D721Med (cell line): ENCODE data around the gene ROMO1.

Experiments
- DNase-seq: peaks from one replicate; pipeline ENCODE4 v3.0.0; 2011; ENCODE audit warnings: low spot score; ENCODE audit not compliant: insufficient read length
- FAIRE-seq: peaks from 2 replicates; lab custom pipeline; 2011; peaks lifted over from hg19 to GRCh38; lab: Jason Lieb, UNC
- TF ChIP-seq, protein P1 (sequence below): IDR thresholded peaks from 2 replicates; pipeline ENCODE4 v1.5.1; 2012; ENCODE audit warnings: mild to moderate bottlenecking, control low read depth; ENCODE audit not compliant: insufficient read depth; ENCODE audit errors: missing control alignments

The ROMO1 gene

GRCh38 chr20:35699127-35699956 is at the start of gene ROMO1, which contains the start of gene NFS1:
ROMO1 (plus strand) TSS chr20:35699405; CDS start chr20:35699633, 228 bp downstream.
NFS1 (minus strand) TSS chr20:35699352; CDS start chr20:35699288, 64 bp downstream.
- FAIRE-seq (no peak), DNase-seq (peak; percentile 85)
- TF ChIP-seq, protein P1, sequence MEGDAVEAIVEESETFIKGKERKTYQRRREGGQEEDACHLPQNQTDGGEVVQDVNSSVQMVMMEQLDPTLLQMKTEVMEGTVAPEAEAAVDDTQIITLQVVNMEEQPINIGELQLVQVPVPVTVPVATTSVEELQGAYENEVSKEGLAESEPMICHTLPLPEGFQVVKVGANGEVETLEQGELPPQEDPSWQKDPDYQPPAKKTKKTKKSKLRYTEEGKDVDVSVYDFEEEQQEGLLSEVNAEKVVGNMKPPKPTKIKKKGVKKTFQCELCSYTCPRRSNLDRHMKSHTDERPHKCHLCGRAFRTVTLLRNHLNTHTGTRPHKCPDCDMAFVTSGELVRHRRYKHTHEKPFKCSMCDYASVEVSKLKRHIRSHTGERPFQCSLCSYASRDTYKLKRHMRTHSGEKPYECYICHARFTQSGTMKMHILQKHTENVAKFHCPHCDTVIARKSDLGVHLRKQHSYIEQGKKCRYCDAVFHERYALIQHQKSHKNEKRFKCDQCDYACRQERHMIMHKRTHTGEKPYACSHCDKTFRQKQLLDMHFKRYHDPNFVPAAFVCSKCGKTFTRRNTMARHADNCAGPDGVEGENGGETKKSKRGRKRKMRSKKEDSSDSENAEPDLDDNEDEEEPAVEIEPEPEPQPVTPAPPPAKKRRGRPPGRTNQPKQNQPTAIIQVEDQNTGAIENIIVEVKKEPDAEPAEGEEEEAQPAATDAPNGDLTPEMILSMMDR = peak; percentile 33

- no peak for FAIRE-seq
- TF ChIP-seq, protein P1 = no peak
- DNase-seq = no peak
Measured at GRCh38 chr20:35650632-35651031, 48.6 kb upstream of the ROMO1 start.

DNA sequence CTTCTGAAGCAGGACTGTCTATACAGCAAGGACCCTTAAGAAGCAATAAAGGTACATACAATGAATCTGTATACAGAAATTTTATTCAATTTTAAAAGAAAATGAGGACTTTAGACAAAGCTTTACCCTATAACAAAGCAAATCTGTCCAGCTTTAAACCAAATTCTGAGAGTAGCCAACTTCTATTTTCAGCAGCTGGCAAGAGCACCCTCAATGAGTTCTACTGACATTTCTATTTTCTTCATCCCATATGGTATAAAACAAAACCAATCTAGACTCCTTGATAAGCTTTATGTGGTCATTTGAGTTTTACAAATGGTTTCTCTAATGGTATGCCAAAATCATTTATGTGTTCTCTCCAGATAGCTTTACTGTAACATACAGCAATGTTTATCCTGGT is 47.2 kb upstream of the ROMO1 start:
- TF ChIP-seq, protein P1 = no peak
- FAIRE-seq = no peak
- DNase-seq = no peak

DNA sequence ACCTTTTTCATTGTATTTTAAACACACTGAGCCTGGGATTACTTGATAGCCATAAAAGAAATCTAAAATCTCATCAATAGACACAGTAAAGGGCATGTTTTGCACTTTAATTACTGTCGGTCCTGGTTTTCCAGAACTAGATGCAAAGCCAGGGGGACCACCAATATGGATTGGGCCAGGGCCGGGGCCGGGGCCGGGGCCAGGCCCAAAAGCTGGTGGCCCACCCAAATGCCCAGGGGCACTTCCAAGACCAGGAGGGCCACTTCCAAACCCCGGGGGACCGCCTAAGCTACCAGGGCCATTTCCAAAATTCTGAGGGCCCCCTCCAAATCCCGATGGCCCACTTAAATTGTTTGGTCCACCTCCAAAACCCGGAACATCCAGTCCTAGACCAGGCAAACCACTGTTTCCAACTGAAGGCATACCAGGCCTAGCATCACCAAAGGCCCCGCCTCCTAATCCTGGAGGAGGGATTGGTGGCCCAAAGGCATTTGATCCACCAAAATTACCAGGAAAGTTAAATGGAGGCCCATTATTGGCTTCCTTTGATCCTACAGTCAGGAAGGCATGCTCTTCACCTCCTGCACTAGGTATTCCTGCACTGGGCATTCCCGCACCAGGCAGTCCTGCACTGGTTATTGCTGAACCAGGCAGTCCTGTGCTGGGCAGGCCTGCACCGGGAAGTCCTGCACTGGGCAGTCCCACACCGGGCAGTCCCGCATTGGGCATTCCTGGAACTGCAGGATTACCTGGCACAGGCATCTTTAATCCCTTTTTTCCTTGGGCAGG is 46.4 kb upstream of the ROMO1 start:
- TF ChIP-seq, protein P1 = no peak
- FAIRE-seq = no peak

DNA sequence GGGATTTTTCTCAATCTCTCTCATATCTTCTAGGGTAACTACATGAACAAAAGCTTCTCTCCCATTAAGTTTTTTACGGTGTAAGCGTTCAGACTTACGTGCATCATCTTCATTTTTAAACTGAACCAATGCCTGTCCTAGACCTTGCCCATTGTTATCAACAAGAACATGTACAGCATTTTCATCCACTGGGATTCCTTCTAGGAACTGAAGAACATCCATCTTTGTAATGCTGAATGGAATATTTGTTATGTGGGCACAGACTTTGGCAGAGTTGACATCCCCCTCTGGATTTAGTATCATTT is 45.8 kb upstream of the ROMO1 start:
- DNase-seq = no peak
- no peak for FAIRE-seq
- TF ChIP-seq, protein P1 = no peak

More for the DNA sequence above, 46.4 kb upstream of the ROMO1 start:
- no peak for DNase-seq

DNA sequence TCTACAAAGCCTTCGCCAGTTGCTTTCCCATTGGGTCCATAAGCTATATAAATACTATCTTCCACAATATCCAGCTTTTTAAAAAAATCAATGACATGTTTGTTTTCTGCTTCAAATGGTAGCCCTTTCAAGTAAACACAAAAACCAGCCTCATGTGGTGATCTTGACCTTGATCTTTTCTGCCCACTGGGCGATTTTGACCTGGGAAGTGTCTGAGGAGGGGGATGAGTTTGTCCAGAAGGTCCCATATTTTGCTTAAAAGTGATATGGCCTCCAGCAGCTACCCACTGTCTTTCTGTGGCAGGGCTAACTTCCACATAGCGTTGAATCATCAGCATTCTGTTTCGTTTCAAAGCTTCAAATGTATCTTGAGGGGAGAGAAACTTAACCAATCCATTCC is 45.3 kb upstream of the ROMO1 start:
- TF ChIP-seq, protein P1 = no peak
- no peak for DNase-seq
- FAIRE-seq = no peak
